Posterior cingulate gyrus (tissue), 11 donors: Measurements from ENCODE around the gene PLEKHO2.

ENCODE experiments used
- DNase-seq, 10 donors: peaks; one replicate each; pipeline versions ENCODE4 v3.0.0 to v3.0.0-alpha.2; 2020 to 2021; ENCODE audit warnings: mixed read lengths in 3 of 10
- intact Hi-C: fragments of 100-400 bp; cut with DNase I; formaldehyde crosslinking; loops from one replicate; pipeline ENCODE4 v1.15.1; 2023

The PLEKHO2 gene

GRCh38 chr15:64883997-64884511 is 42.3 kb downstream of the PLEKHO2 start:
- intact Hi-C loops: no loop called here
- DNase-seq: peak in 5 of 10 donors; percentile 30 to 86 (median 51)

- DNase-seq: no peak
- intact Hi-C loops: no loop called here
Observed at GRCh38 chr15:64884679-64885078, 43.0 kb downstream of the PLEKHO2 start.

- peak in 2 of 10 donors; percentile 42 to 75 for DNase-seq
- intact Hi-C loops: no loop called here
Observed at GRCh38 chr15:64888336-64888735, 46.6 kb downstream of the PLEKHO2 start.

GRCh38 chr15:64891561-64891960 is 49.8 kb downstream of the PLEKHO2 start:
- peak in 1 of 10 donors; percentile 26 for DNase-seq
- intact Hi-C loops: no loop called here

GRCh38 chr15:64892847-64893403 is 51.2 kb downstream of the PLEKHO2 start:
- DNase-seq: peak in 1 of 10 donors; percentile 75
- intact Hi-C loops: no loop called here

- intact Hi-C loops: no loop called here
- peak; percentile 73 to 98 (median 84) for DNase-seq
Observed at GRCh38 chr15:64893481-64894394, 52.0 kb downstream of the PLEKHO2 start.

- DNase-seq: peak in 2 of 10 donors; percentile 58 to 67
- intact Hi-C loops: loop anchor here (5.0 kb wide), 1 partner anchor 52 kb away; the partner anchor contains the start of gene PLEKHO2
Observed at GRCh38 chr15:64894395-64895056, 52.8 kb downstream of the PLEKHO2 start.

- intact Hi-C loops: loop anchor here (5.0 kb wide), 1 partner anchor 53 kb away; the partner anchor contains the start of gene PLEKHO2
- peak in 2 of 10 donors; percentile 14 to 20 for DNase-seq
Observed at GRCh38 chr15:64895285-64896065, 53.8 kb downstream of the PLEKHO2 start.

GRCh38 chr15:64896371-64897069 is 54.8 kb downstream of the PLEKHO2 start:
- peak in 2 of 10 donors; percentile 58 to 70 for DNase-seq
- intact Hi-C loops: loop anchor here (5.0 kb wide), 1 partner anchor 54 kb away; the partner anchor contains the start of gene PLEKHO2

GRCh38 chr15:64897345-64897985 is 55.8 kb downstream of the PLEKHO2 start:
- peak in 1 of 10 donors; percentile 69 for DNase-seq
- intact Hi-C loops: loop anchor here (5.0 kb wide), 1 partner anchor 55 kb away; the partner anchor contains the start of gene PLEKHO2

- intact Hi-C loops: loop anchor here (5.0 kb wide), 1 partner anchor 56 kb away; the partner anchor contains the start of gene PLEKHO2
Observed at GRCh38 chr15:64898406-64898805, 56.7 kb downstream of the PLEKHO2 start.

GRCh38 chr15:64901141-64901540 is 59.4 kb downstream of the PLEKHO2 start:
- intact Hi-C loops: no loop called here
- DNase-seq: peak in 1 of 10 donors; percentile 12

More at GRCh38 chr15:64898406-64898805, 56.7 kb downstream of the PLEKHO2 start:
- peak in 1 of 10 donors; percentile 5 for DNase-seq

- no peak for DNase-seq
- intact Hi-C loops: no loop called here
Observed at GRCh38 chr15:64901914-64902313, 60.2 kb downstream of the PLEKHO2 start.

- intact Hi-C loops: no loop called here
- DNase-seq: no peak
Observed at GRCh38 chr15:64902863-64903262, 61.1 kb downstream of the PLEKHO2 start.

GRCh38 chr15:64903326-64903950 is 61.7 kb downstream of the PLEKHO2 start:
- peak in 1 of 10 donors; percentile 14 for DNase-seq
- intact Hi-C loops: no loop called here

GRCh38 chr15:64904189-64904588 is 62.5 kb downstream of the PLEKHO2 start:
- DNase-seq: peak in 1 of 10 donors; percentile 56
- intact Hi-C loops: no loop called here

GRCh38 chr15:64905119-64905831 is 63.6 kb downstream of the PLEKHO2 start:
- intact Hi-C loops: loop anchor here (5.0 kb wide), 2 partner anchors 78 to 173 kb away; partner anchors contain the start of gene PIF1
- DNase-seq: peak; percentile 47 to 97 (median 81)
